Fibroblast of skin of right biceps (primary cell): ENCODE measurements around the gene FICD.

Experiments
- DNase-seq: peaks from one replicate; pipeline ENCODE4 v3.0.0-alpha.2; 2013

FICD gene

GRCh38 chr12:108505129-108505528 is 9.9 kb upstream of the FICD start:
- no peak for DNase-seq

- no peak for DNase-seq
Measured at GRCh38 chr12:108507971-108508642, 7.0 kb upstream of the FICD start.

GRCh38 chr12:108509806-108510205 is 5.3 kb upstream of the FICD start:
- DNase-seq: no peak

- no peak for DNase-seq
Measured at GRCh38 chr12:108510836-108511235, 4.2 kb upstream of the FICD start.

- peak; percentile 60 for DNase-seq
Measured at GRCh38 chr12:108511633-108512540, 3.2 kb upstream of the FICD start.

- no peak for DNase-seq
Measured at GRCh38 chr12:108514468-108514972, 557 bp upstream of the FICD start.

GRCh38 chr12:108515916-108516315 is 839 bp downstream of the FICD start:
- DNase-seq: no peak

GRCh38 chr12:108516511-108517275 is 1.6 kb downstream of the FICD start:
- DNase-seq: no peak

- DNase-seq: no peak
Measured at GRCh38 chr12:108517288-108518100, 2.4 kb downstream of the FICD start.

- DNase-seq: no peak
Measured at GRCh38 chr12:108518101-108518715, 3.1 kb downstream of the FICD start.

GRCh38 chr12:108518716-108519496 is 3.8 kb downstream of the FICD start:
- DNase-seq: no peak

- DNase-seq: no peak
Measured at GRCh38 chr12:108519558-108519957, 4.5 kb downstream of the FICD start.

GRCh38 chr12:108523365-108523764 is 8.3 kb downstream of the FICD start:
- DNase-seq: no peak

- peak; percentile 79 for DNase-seq
Measured at GRCh38 chr12:108525681-108526080, 10.6 kb downstream of the FICD start.

GRCh38 chr12:108526482-108527165 is 11.5 kb downstream of the FICD start:
- peak; percentile 48 for DNase-seq

- no peak for DNase-seq
Measured at GRCh38 chr12:108527166-108527496, 12.1 kb downstream of the FICD start.

GRCh38 chr12:108530161-108530560 is 15.1 kb downstream of the FICD start:
- DNase-seq: peak; percentile 66

GRCh38 chr12:108531929-108532848 is 17.1 kb downstream of the FICD start:
- peak; percentile 74 for DNase-seq

GRCh38 chr12:108538146-108538545 is 23.1 kb downstream of the FICD start:
- DNase-seq: no peak
